HG03039 (cell line): ENCODE results near the gene SANBR.

Experiments
- ATAC-seq: cut with Tn5 transposase; IDR thresholded peaks from one replicate; pipeline ENCODE4 v1.9.1; 2021; ENCODE audit warnings: mild to moderate bottlenecking, moderate library complexity; ENCODE audit not compliant: unreplicated experiment

SANBR gene

GRCh38 chr2:61089797-61090196, 24.1 kb downstream of the SANBR start:
- ATAC-seq: no peak

GRCh38 chr2:61090386-61090921, 24.8 kb downstream of the SANBR start:
- ATAC-seq: no peak

- ATAC-seq: no peak
Observed at GRCh38 chr2:61091485-61091884, 25.8 kb downstream of the SANBR start.

- no peak for ATAC-seq
Observed at GRCh38 chr2:61096438-61096837, 30.8 kb downstream of the SANBR start.

- ATAC-seq: no peak
Observed at GRCh38 chr2:61100801-61101200, 35.1 kb downstream of the SANBR start.

GRCh38 chr2:61109291-61109690, 43.6 kb downstream of the SANBR start:
- no peak for ATAC-seq

- no peak for ATAC-seq
Observed at GRCh38 chr2:61111708-61112107, 46.0 kb downstream of the SANBR start.

GRCh38 chr2:61114147-61114546, 48.5 kb downstream of the SANBR start:
- no peak for ATAC-seq
